Astrocyte of the spinal cord (primary cell): ENCODE results near the gene CTXND1.

ENCODE experiments used
- DNase-seq: peaks from one replicate; pipeline ENCODE4 v3.0.0; 2011; ENCODE audit warnings: low read depth, low spot score
- H3K4me3 ChIP-seq: 2 replicates; pipeline ENCODE4 v1.5.1; 2011; ENCODE audit warnings: low read depth, mild to moderate bottlenecking, low read length, moderate library complexity
- in situ Hi-C: cut with HindIII; loops from 2 replicates; pipeline ENCODE4 v1.10.0; 2017; ENCODE audit warnings: low sequenced_read_pairs
- TF ChIP-seq, protein P1 (sequence below): IDR thresholded peaks from 2 replicates; pipeline ENCODE4 v1.5.1; 2012; ENCODE audit warnings: low read depth, mild to moderate bottlenecking, low read length, inconsistent platforms

Gene CTXND1

DNA sequence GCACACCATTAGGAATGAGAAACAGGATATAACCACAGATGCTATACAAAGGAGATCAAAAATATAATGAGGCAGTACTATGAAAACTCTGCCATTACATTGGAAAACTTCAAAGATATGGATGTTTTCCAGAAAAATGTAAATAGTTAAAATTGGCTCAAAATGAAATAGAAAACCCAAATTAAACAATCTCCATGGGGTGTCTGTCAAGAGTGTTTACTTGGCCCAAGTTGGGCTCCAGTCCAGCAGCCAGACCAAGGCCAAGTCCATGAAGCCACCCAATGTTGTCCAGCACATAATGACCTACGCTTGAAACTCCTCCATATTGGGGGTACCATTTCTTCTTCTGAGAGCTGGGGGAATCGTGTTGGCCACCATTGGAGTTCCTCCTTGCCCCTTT lies 37.1 kb downstream of the CTXND1 start:
- DNase-seq, result no peak
- no peak overlapping the region for H3K4me3 ChIP-seq
- in situ Hi-C loops, result no loop called here
- TF ChIP-seq, protein P1, sequence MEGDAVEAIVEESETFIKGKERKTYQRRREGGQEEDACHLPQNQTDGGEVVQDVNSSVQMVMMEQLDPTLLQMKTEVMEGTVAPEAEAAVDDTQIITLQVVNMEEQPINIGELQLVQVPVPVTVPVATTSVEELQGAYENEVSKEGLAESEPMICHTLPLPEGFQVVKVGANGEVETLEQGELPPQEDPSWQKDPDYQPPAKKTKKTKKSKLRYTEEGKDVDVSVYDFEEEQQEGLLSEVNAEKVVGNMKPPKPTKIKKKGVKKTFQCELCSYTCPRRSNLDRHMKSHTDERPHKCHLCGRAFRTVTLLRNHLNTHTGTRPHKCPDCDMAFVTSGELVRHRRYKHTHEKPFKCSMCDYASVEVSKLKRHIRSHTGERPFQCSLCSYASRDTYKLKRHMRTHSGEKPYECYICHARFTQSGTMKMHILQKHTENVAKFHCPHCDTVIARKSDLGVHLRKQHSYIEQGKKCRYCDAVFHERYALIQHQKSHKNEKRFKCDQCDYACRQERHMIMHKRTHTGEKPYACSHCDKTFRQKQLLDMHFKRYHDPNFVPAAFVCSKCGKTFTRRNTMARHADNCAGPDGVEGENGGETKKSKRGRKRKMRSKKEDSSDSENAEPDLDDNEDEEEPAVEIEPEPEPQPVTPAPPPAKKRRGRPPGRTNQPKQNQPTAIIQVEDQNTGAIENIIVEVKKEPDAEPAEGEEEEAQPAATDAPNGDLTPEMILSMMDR, result no peak

DNA sequence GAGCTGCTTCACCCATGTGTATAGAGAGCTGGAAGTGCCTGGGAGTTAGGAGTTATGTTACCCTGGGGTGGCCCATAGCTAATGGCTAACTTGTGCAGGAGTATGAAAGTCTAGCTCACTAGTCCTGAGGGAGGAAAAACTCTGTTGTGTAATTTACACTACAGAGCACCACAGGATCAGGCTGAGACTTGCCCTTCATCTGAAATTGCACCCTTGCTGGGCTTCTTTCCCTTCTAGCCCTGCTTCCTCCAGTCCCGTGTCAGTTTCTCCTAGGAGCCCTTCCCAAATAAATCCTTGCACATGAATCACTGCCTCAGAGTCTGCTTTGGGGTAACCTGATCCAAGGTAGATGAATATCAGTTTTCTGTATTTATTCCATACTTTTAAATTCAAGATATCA lies 40.0 kb downstream of the CTXND1 start:
- DNase-seq, result no peak
- in situ Hi-C loops, result no loop called here
- H3K4me3 ChIP-seq, result no peak overlapping the region
- TF ChIP-seq, protein P1, result no peak

DNA sequence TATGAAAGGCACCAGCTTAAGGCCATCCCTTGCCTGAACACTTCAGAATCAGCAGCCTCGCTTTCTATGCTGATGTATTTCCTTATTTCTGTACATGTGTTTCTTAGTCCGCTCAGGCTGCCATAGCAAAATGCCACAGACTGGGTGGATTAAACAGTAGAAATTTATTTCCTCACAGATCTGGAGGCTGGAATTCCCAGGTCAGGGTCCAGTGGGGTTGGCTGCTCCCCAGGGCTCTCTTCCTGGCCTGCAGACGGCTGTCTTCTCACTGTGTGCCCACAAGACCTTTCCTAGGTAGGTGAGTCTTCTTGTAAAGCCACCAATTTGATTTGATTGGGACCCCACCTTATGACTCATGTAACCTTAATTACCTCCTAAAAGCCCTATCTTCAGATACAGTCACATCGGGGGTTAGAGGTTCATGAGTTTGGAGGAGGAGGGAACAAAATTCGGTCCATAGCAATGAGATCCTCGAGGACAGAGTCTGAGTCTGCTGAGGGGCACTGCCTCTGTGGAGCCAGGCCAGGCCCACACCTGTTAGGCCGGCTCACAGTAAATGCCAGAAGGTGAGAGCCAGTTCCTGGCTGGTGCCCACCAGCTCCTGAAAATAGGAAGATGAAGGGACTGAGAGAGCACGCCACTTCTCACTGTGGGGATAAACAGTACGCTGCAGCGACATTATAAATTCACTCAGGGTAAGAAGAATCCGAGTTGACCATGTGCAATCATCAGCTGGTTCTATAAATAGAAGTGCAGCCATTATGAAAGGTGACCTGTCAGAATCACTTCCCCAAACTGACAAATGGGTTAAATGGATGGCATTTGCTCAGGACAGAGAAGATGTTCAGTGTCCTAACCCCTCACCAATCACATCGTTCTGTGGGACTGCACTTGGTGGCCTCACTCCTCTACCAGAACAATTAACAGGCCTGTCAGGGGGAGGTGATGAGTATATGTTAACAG lies 41.1 kb downstream of the CTXND1 start:
- no peak overlapping the region for H3K4me3 ChIP-seq
- in situ Hi-C loops, result no loop called here
- TF ChIP-seq, protein P1, result no peak
- DNase-seq, result no peak

- in situ Hi-C loops, result no loop called here
- H3K4me3 ChIP-seq, result no peak overlapping the region
- TF ChIP-seq, protein P1, result no peak
- no peak for DNase-seq
Observed at GRCh38 chr15:80208758-80209734, 43.0 kb downstream of the CTXND1 start.

- H3K4me3 ChIP-seq, result no peak overlapping the region
- in situ Hi-C loops, result no loop called here
- TF ChIP-seq, protein P1, result no peak
- no peak for DNase-seq
Observed at GRCh38 chr15:80207887-80208286, 44.1 kb downstream of the CTXND1 start.

DNA sequence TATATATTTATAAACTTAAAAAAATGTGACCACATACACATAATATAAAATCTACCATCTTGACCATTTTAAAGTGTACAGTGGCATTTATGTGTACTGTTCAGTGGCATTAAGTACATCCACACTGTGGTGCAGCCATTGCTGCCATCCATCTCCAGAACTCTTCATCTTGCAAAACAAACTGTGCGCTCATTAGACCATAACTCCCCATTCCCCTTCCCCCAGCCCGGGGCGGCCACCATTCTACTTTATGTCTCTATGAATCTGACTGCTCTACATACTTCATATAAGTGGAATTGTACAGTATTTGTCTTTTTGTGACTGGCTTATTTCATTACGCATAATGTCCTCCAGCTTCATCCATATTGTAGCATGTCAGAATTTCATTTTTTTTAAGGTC lies 47.8 kb downstream of the CTXND1 start:
- TF ChIP-seq, protein P1, result no peak
- in situ Hi-C loops, result no loop called here
- no peak for DNase-seq
- H3K4me3 ChIP-seq, result no peak overlapping the region
